Measurements from ENCODE around the gene RNMT.
"Not testable (repeated sequence)": the region's sequence is repeated elsewhere in the genome, so short reads cannot be mapped to it uniquely, and the experiment has no call there.

Gene RNMT

GRCh38 chr18:13735681-13736080, 9.2 kb downstream of the RNMT start:
- DNase-seq (ENCODE audit: low read depth in 2 of 2) = no peak

- DNase-seq (ENCODE audit: low read depth in 2 of 2) = no peak
Observed at GRCh38 chr18:13745696-13746095, 19.2 kb downstream of the RNMT start.

- DNase-seq (ENCODE audit: low read depth in 2 of 2) = no peak
Observed at GRCh38 chr18:13746633-13747032, 20.2 kb downstream of the RNMT start.

GRCh38 chr18:13751599-13751998, 25.1 kb downstream of the RNMT start:
- not testable (repeated sequence) for DNase-seq (ENCODE audit: low read depth in 2 of 2)

- DNase-seq (ENCODE audit: low read depth in 2 of 2) = no peak
Observed at GRCh38 chr18:13756261-13756660, 29.8 kb downstream of the RNMT start.

- DNase-seq (ENCODE audit: low read depth in 2 of 2) = no peak
Observed at GRCh38 chr18:13756671-13757070, 30.2 kb downstream of the RNMT start.

GRCh38 chr18:13758622-13759021, 32.1 kb downstream of the RNMT start:
- DNase-seq (ENCODE audit: low read depth in 2 of 2) = no peak

- DNase-seq (ENCODE audit: low read depth in 2 of 2) = no peak
Observed at GRCh38 chr18:13760047-13760446, 33.6 kb downstream of the RNMT start.

- no peak for DNase-seq (ENCODE audit: low read depth in 2 of 2)
Observed at GRCh38 chr18:13762690-13763439, 36.4 kb downstream of the RNMT start.

- DNase-seq (ENCODE audit: low read depth in 2 of 2) = no peak
Observed at GRCh38 chr18:13775058-13775457, 48.6 kb downstream of the RNMT start.

- no peak for DNase-seq (ENCODE audit: low read depth in 2 of 2)
Observed at GRCh38 chr18:13791181-13791580, 64.7 kb downstream of the RNMT start.

GRCh38 chr18:13793819-13794218, 67.3 kb downstream of the RNMT start:
- no peak for DNase-seq (ENCODE audit: low read depth in 2 of 2)

- no peak for DNase-seq (ENCODE audit: low read depth in 2 of 2)
Observed at GRCh38 chr18:13796515-13796914, 70.0 kb downstream of the RNMT start.

- DNase-seq (ENCODE audit: low read depth in 2 of 2) = no peak
Observed at GRCh38 chr18:13797157-13797611, 70.7 kb downstream of the RNMT start.

- no peak for DNase-seq (ENCODE audit: low read depth in 2 of 2)
Observed at GRCh38 chr18:13799396-13799795, 72.9 kb downstream of the RNMT start.

GRCh38 chr18:13800505-13801259, 74.2 kb downstream of the RNMT start:
- DNase-seq (ENCODE audit: low read depth in 2 of 2) = no peak

GRCh38 chr18:13801260-13801601, 74.8 kb downstream of the RNMT start:
- no peak for DNase-seq (ENCODE audit: low read depth in 2 of 2)

GRCh38 chr18:13804305-13804704, 77.8 kb downstream of the RNMT start:
- no peak for DNase-seq (ENCODE audit: low read depth in 2 of 2)

GRCh38 chr18:13808294-13809042, 82.0 kb downstream of the RNMT start:
- no peak for DNase-seq (ENCODE audit: low read depth in 2 of 2)

- no peak for DNase-seq (ENCODE audit: low read depth in 2 of 2)
Observed at GRCh38 chr18:13809043-13809430, 82.6 kb downstream of the RNMT start.

GRCh38 chr18:13809531-13810255, 83.2 kb downstream of the RNMT start:
- DNase-seq (ENCODE audit: low read depth in 2 of 2) = no peak

- no peak for DNase-seq (ENCODE audit: low read depth in 2 of 2)
Observed at GRCh38 chr18:13810950-13811485, 84.5 kb downstream of the RNMT start.
